ENCODE data around the gene MAD2L2.

Gene MAD2L2

GRCh38 chr1:11681071-11681771 is at the start of gene MAD2L2:
Gene MAD2L2, minus strand, starts transcription at chr1:11681148. Its CDS starts 547 bp downstream, at chr1:11680601.
- DNase-seq = peak; percentile 23

GRCh38 chr1:11730429-11730891 is 49.5 kb upstream of the MAD2L2 start:
- DNase-seq = no peak

- no peak for DNase-seq
These were observed 48.8 kb upstream of the MAD2L2 start for GRCh38 chr1:11729498-11730428.

GRCh38 chr1:11729155-11729497 is 48.2 kb upstream of the MAD2L2 start:
- no peak for DNase-seq

- no peak for DNase-seq
These were observed 47.3 kb upstream of the MAD2L2 start for GRCh38 chr1:11728126-11728806.

GRCh38 chr1:11727119-11727518 is 46.2 kb upstream of the MAD2L2 start:
- DNase-seq = no peak

GRCh38 chr1:11725616-11726015 is 44.7 kb upstream of the MAD2L2 start:
- no peak for DNase-seq

GRCh38 chr1:11722538-11722937 is 41.6 kb upstream of the MAD2L2 start:
- no peak for DNase-seq

GRCh38 chr1:11721311-11721710 is 40.4 kb upstream of the MAD2L2 start:
- DNase-seq = no peak

- no peak for DNase-seq
These were observed 39.6 kb upstream of the MAD2L2 start for GRCh38 chr1:11720525-11720924.

- no peak for DNase-seq
These were observed 39.1 kb upstream of the MAD2L2 start for GRCh38 chr1:11720033-11720376.

- DNase-seq = no peak
These were observed 38.5 kb upstream of the MAD2L2 start for GRCh38 chr1:11719313-11720032.

- DNase-seq = no peak
These were observed 34.1 kb upstream of the MAD2L2 start for GRCh38 chr1:11714831-11715575.

- DNase-seq = no peak
These were observed 32.1 kb upstream of the MAD2L2 start for GRCh38 chr1:11713095-11713494.

GRCh38 chr1:11712285-11712684 is 31.3 kb upstream of the MAD2L2 start:
- DNase-seq = no peak

- DNase-seq = no peak
These were observed 30.5 kb upstream of the MAD2L2 start for GRCh38 chr1:11711490-11711889.

GRCh38 chr1:11708554-11709350 is 27.8 kb upstream of the MAD2L2 start:
- DNase-seq = no peak

- DNase-seq = peak; percentile 39
These were observed 26.8 kb upstream of the MAD2L2 start for GRCh38 chr1:11707621-11708276.

- DNase-seq = no peak
These were observed 25.3 kb upstream of the MAD2L2 start for GRCh38 chr1:11706292-11706691.

- DNase-seq = no peak
These were observed 24.6 kb upstream of the MAD2L2 start for GRCh38 chr1:11705596-11705995.

Measured in NCI-H524 treated with DMSO at 0.1 percent for 48 hours (cell line).